ENCODE data around the gene NFIB. TPM values are rescaled to one million over a fixed set of nuclear protein-coding genes. Genes with fewer than 3 reads are reported as not detected.

The NFIB gene
- total and polyA plus RNA-seq, 10 of the 15 experiments (the other 5 are each of a cell fraction or from before 2014, with no cell fraction given): under 0.01 to 0.19 (median 0.05) TPM; not detected in 3

- ChIA-PET CTCF (no interaction called here), SMC1A (ENCODE audit: uncharacterized antibody, unreplicated experiment) (no interaction called here), RAD21 (ENCODE audit: unreplicated experiment) (no interaction called here), POLR2A (no interaction called here)
- FAIRE-seq: no peak
- H2AFZ ChIP-seq (ENCODE audit: control insufficient read depth, low read depth, low read length): no peak overlapping the region
- H4K20me1 ChIP-seq (ENCODE audit: control insufficient read depth, insufficient read depth): no peaks in the 10 kb centered on the region
- no peak overlapping the region for H3K4me2 ChIP-seq (ENCODE audit: control insufficient read depth, insufficient read depth)
- TF ChIP-seq, protein P1, sequence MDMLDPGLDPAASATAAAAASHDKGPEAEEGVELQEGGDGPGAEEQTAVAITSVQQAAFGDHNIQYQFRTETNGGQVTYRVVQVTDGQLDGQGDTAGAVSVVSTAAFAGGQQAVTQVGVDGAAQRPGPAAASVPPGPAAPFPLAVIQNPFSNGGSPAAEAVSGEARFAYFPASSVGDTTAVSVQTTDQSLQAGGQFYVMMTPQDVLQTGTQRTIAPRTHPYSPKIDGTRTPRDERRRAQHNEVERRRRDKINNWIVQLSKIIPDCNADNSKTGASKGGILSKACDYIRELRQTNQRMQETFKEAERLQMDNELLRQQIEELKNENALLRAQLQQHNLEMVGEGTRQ (IDR thresholded peaks at IDR 0.05; ENCODE audit: borderline replicate concordance, low read depth, low read length): no peak
- TF ChIP-seq CREB1 (IDR thresholded peaks at IDR 0.05; ENCODE audit: low read depth) (no peak), ETV6 (conservative IDR thresholded peaks at IDR 0.05 in 1 of 2, IDR thresholded peaks at IDR 0.05 in 1 of 2; ENCODE audit: borderline replicate concordance in 1 of 2, low read depth in 1 of 2) (no peak), STAT1 (conservative IDR thresholded peaks at IDR 0.05) (no peak), EP300 (IDR thresholded peaks at IDR 0.05; ENCODE audit: borderline replicate concordance in 1 of 2, control insufficient read depth in 1 of 2, low read depth in 2 of 2, low read length in 2 of 2) (no peak), TCF3 (IDR thresholded peaks at IDR 0.05; ENCODE audit: borderline replicate concordance, insufficient read depth, low read depth, low read length) (no peak), HDAC2 (IDR thresholded peaks at IDR 0.05) (no peak), SMAD1 (IDR thresholded peaks at IDR 0.05; ENCODE audit: low read depth, partially characterized antibody) (no peak), DPF2 (IDR thresholded peaks at IDR 0.05) (no peak), FOS (IDR thresholded peaks at IDR 0.05; ENCODE audit: borderline replicate concordance, extremely low read depth, insufficient read length) (no peak), HDAC6 (IDR thresholded peaks at IDR 0.05; ENCODE audit: unreplicated experiment) (no peak), NFIC (IDR thresholded peaks at IDR 0.05; ENCODE audit: low read depth, low read length) (no peak)
- no TSS peak for BruUV-seq (replicated peaks)
- ATAC-seq: no peak
- 75% methylated on average over 1 of the region's 1 CpG for WGBS (ENCODE audit: insufficient coverage, insufficient replicate concordance, low lambda C conversion rate, missing lambda C conversion rate)
- in situ Hi-C loops (cut with MboI): no loop called here
- no peak overlapping the region for H3K9ac ChIP-seq (ENCODE audit: control insufficient read depth, insufficient read depth, low read length)
- no peak for DNase-seq (ENCODE audit: low read depth, low spot score)
- H3K9me3 ChIP-seq (replicated peaks; ENCODE audit: control insufficient read depth, insufficient read depth, low read length): no peaks in the 10 kb centered on the region
- no peaks in the 10 kb centered on the region for H3K79me2 ChIP-seq (ENCODE audit: control insufficient read depth, insufficient read depth, low read length)
- H3K27me3 ChIP-seq (replicated peaks in 1 of 2; ENCODE audit: control insufficient read depth in 2 of 2, insufficient read depth in 2 of 2, low read length in 1 of 2): no peaks in the 10 kb centered on the region; a peak in 1 of 4 replicates
- H3K27ac ChIP-seq (ENCODE audit: control insufficient read depth, insufficient read depth): no peak overlapping the region
- intact Hi-C loops (cut with micrococcal nuclease; ENCODE audit: unreplicated experiment): no loop called here
- H3K36me3 ChIP-seq (ENCODE audit: control insufficient read depth in 2 of 2, insufficient read depth in 2 of 2, low read length in 1 of 2): no peaks in the 10 kb centered on the region
- peaks cover 4% of the 10 kb centered on the region for H3K4me1 ChIP-seq (ENCODE audit: control insufficient read depth, insufficient read depth, low read length)
- H3K4me3 ChIP-seq: no peak overlapping the region
These were observed 155.0 kb downstream of the NFIB start for GRCh38 chr9:14158916-14159315.

Measured in GM12878 (cell line).